WTC11 (cell line): ENCODE results near the gene SYPL2. TPM values are rescaled to one million over a fixed set of nuclear protein-coding genes. Genes with fewer than 3 reads are reported as not detected.

ENCODE experiments used
- ATAC-seq: fragments of 200-7000 bp; cut with Tn5 transposase; 2 replicates; pipeline ENCODE4 v1.10.0; 2021; ENCODE audit warnings: mild to moderate bottlenecking, moderate library complexity
- CTCF ChIA-PET: fragments of 300-600 bp; sonication (Branson Sonifier 250); formaldehyde crosslinking; loops from one replicate; lab custom pipeline; 2021; ENCODE audit warnings: antibody characterized with exemption; lab: Charles Lee
- POLR2A ChIA-PET: fragments of 350-600 bp; sonication (Branson Sonifier 250); formaldehyde crosslinking; loops from one replicate; lab custom pipeline; 2021; ENCODE audit warnings: antibody characterized with exemption; lab: Charles Lee
- DNase-seq: peaks from one replicate; pipeline ENCODE4 v3.0.0; 2021; ENCODE audit warnings: low spot score
- H3K27ac Mint-ChIP-seq: 2 replicates; pipeline ENCODE4 v1.8.0; 2021; ENCODE audit warnings: mixed read lengths
- H3K27me3 Mint-ChIP-seq: 2 replicates; pipeline ENCODE4 v1.8.0; 2021; ENCODE audit warnings: low read depth, mild to moderate bottlenecking, moderate library complexity, mixed read lengths
- H3K36me3 Mint-ChIP-seq: 2 replicates; pipeline ENCODE4 v1.8.0; 2021; ENCODE audit warnings: mixed read lengths
- H3K4me1 Mint-ChIP-seq: 2 replicates; pipeline ENCODE4 v1.8.0; 2022; ENCODE audit warnings: mixed read lengths
- H3K4me3 Mint-ChIP-seq: 2 replicates; pipeline ENCODE4 v1.8.0; 2021; ENCODE audit warnings: mild to moderate bottlenecking, moderate library complexity, mixed read lengths
- H3K9me3 Mint-ChIP-seq: 2 replicates; pipeline ENCODE4 v1.8.0; 2021; ENCODE audit warnings: mixed read lengths
- ELF4 ChIP-seq: sonication (generic); formaldehyde crosslinking; IDR thresholded peaks from 2 replicates; pipeline ENCODE4 v1.8.1; 2022; ENCODE audit warnings: low read depth, mild to moderate bottlenecking, moderate library complexity, missing genetic modification reagents
- FOXJ3 ChIP-seq: sonication (generic); formaldehyde crosslinking; IDR thresholded peaks from 2 replicates; pipeline ENCODE4 v1.9.0; 2021; ENCODE audit warnings: missing genetic modification reagents, mild to moderate bottlenecking, borderline replicate concordance
- NFYB ChIP-seq: sonication (generic); formaldehyde crosslinking; conservative IDR thresholded peaks from 2 replicates; pipeline ENCODE4 v1.8.0; 2022; ENCODE audit warnings: low read depth, missing genetic modification reagents
- OVOL2 ChIP-seq: fragments of 250-450 bp; sonication (Bioruptor Pico); IDR thresholded peaks from 2 replicates; pipeline ENCODE4 v1.9.0; 2021; ENCODE audit warnings: mild to moderate bottlenecking, borderline replicate concordance
- RELA ChIP-seq: sonication (generic); formaldehyde crosslinking; IDR thresholded peaks from 2 replicates; pipeline ENCODE4 v1.8.1; 2022; ENCODE audit warnings: missing genetic modification reagents, mild to moderate bottlenecking, borderline replicate concordance
- SMAD4 ChIP-seq: sonication (generic); formaldehyde crosslinking; IDR thresholded peaks from 2 replicates; pipeline ENCODE4 v1.8.0; 2022; ENCODE audit warnings: mild to moderate bottlenecking, missing genetic modification reagents
- TEAD1 ChIP-seq: sonication (generic); formaldehyde crosslinking; IDR thresholded peaks from 2 replicates; pipeline ENCODE4 v1.8.0; 2022; ENCODE audit warnings: mild to moderate bottlenecking, missing genetic modification reagents
- ZNF219 ChIP-seq: sonication (generic); formaldehyde crosslinking; IDR thresholded peaks from 2 replicates; pipeline ENCODE4 v1.8.0; 2023; ENCODE audit warnings: missing genetic modification reagents, mild to moderate bottlenecking, borderline replicate concordance
- ZNF263 ChIP-seq: sonication (generic); formaldehyde crosslinking; IDR thresholded peaks from 2 replicates; pipeline ENCODE4 v1.8.1; 2022; ENCODE audit warnings: low read depth, mild to moderate bottlenecking, moderate library complexity, missing genetic modification reagents
- ZNF396 ChIP-seq: fragments of 250-450 bp; sonication (Bioruptor Pico); IDR thresholded peaks from 2 replicates; pipeline ENCODE4 v1.8.0; 2021; ENCODE audit warnings: mild to moderate bottlenecking, moderate library complexity, borderline replicate concordance
- ZNF423 ChIP-seq: fragments of 250-450 bp; sonication (Bioruptor Pico); IDR thresholded peaks from 2 replicates; pipeline ENCODE4 v2.1.2; 2022; ENCODE audit warnings: mild to moderate bottlenecking, moderate library complexity
- ZNF671 ChIP-seq: fragments of 250-450 bp; sonication (Bioruptor Pico); IDR thresholded peaks from 2 replicates; pipeline ENCODE4 v1.8.0; 2021; ENCODE audit warnings: mild to moderate bottlenecking
- total RNA-seq: library from RNA; stranded (reverse); gene quantifications from 3 replicates; pipeline ENCODE4 v1.2.3, GENCODE V29; 2021
- TF ChIP-seq, protein P1 (sequence below): sonication (generic); formaldehyde crosslinking; IDR thresholded peaks from 2 replicates; pipeline ENCODE4 v1.8.1; 2022; ENCODE audit warnings: missing genetic modification reagents, borderline replicate concordance
- TF ChIP-seq, protein P2 (sequence below): fragments of 250-450 bp; sonication (Bioruptor Pico); conservative IDR thresholded peaks from 2 replicates; pipeline ENCODE4 v1.9.0; 2021; ENCODE audit warnings: mild to moderate bottlenecking
- TF ChIP-seq, protein P3 (sequence below): sonication (generic); formaldehyde crosslinking; IDR thresholded peaks from 2 replicates; pipeline ENCODE4 v1.8.1; 2023; ENCODE audit warnings: mild to moderate bottlenecking, moderate library complexity, missing genetic modification reagents
- TF ChIP-seq, protein P4 (sequence below): sonication (generic); formaldehyde crosslinking; IDR thresholded peaks from 2 replicates; pipeline ENCODE4 v1.8.0; 2022; ENCODE audit warnings: mild to moderate bottlenecking, missing genetic modification reagents
- TF ChIP-seq, protein P5 (sequence below): sonication (generic); formaldehyde crosslinking; IDR thresholded peaks from 2 replicates; pipeline ENCODE4 v1.8.1; 2022; ENCODE audit warnings: mild to moderate bottlenecking, missing genetic modification reagents, moderate library complexity, borderline replicate concordance
- TF ChIP-seq, protein P6 (sequence below): sonication (generic); formaldehyde crosslinking; IDR thresholded peaks from 2 replicates; pipeline ENCODE4 v1.8.0; 2023; ENCODE audit warnings: missing genetic modification reagents
- TF ChIP-seq, protein P7 (sequence below): sonication (generic); formaldehyde crosslinking; IDR thresholded peaks from 2 replicates; pipeline ENCODE4 v1.8.0; 2022; ENCODE audit warnings: mild to moderate bottlenecking, missing genetic modification reagents
- TF ChIP-seq, protein P8 (sequence below): sonication (generic); formaldehyde crosslinking; conservative IDR thresholded peaks from 2 replicates; pipeline ENCODE4 v1.8.1; 2022; ENCODE audit warnings: mild to moderate bottlenecking, missing genetic modification reagents

Gene SYPL2
- total RNA-seq, 1 experiment from 2014 or later = 3.7 TPM

DNA sequence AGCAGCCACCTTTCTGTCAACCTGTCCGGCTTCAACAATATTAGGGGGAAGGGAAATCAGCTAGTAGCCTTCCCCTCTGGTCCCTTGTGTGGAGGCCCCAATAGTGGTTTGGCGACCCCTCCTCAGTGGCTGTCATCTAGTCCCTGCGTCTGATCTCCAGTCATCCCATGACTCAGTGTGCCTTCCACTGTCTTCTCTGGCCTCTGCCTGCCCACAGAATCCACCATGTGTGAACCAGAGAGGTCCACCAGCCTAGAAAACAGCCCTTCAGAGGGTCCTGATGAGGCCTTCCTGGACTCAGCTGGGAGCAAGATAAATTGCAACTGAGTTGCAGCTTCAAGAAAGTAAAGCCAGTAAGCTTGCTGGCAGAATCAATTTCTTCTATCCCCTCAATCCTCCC lies 13.6 kb downstream of the SYPL2 start:
- ChIA-PET POLR2A (no interaction called here), CTCF (interaction anchor here (1.6 to 2.8 kb wide), 3 partner anchors 11 to 53 kb away, joined by 5 to 17 read pairs (median 11); no protein-coding TSS in a partner anchor)
- DNase-seq (no peak), ATAC-seq (no peak)
- H3K36me3 Mint-ChIP-seq = no peaks in the 10 kb centered on the region
- H3K4me3 Mint-ChIP-seq = no peak overlapping the region
- peaks cover 15% of the 10 kb centered on the region for H3K4me1 Mint-ChIP-seq
- no peaks in the 10 kb centered on the region for H3K9me3 Mint-ChIP-seq
- peaks cover 5% of the 10 kb centered on the region for H3K27me3 Mint-ChIP-seq
- H3K27ac Mint-ChIP-seq = no peak overlapping the region
- TF ChIP-seq, protein P1, sequence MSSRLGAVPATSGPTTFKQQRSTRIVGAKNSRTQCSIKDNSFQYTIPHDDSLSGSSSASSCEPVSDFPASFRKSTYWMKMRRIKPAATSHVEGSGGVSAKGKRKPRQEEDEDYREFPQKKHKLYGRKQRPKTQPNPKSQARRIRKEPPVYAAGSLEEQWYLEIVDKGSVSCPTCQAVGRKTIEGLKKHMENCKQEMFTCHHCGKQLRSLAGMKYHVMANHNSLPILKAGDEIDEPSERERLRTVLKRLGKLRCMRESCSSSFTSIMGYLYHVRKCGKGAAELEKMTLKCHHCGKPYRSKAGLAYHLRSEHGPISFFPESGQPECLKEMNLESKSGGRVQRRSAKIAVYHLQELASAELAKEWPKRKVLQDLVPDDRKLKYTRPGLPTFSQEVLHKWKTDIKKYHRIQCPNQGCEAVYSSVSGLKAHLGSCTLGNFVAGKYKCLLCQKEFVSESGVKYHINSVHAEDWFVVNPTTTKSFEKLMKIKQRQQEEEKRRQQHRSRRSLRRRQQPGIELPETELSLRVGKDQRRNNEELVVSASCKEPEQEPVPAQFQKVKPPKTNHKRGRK (CRISPR knock-in tag) = no peak
- TF ChIP-seq ZNF396 (no peak), ZNF671 (CRISPR knock-in tag) (no peak), ZNF423 (CRISPR knock-in tag) (no peak), OVOL2 (CRISPR knock-in tag) (no peak), ELF4 (CRISPR knock-in tag) (no peak), ZNF219 (CRISPR knock-in tag) (no peak), FOXJ3 (CRISPR knock-in tag) (no peak), SMAD4 (CRISPR knock-in tag) (no peak), ZNF263 (CRISPR knock-in tag) (no peak)
- TF ChIP-seq, protein P2, sequence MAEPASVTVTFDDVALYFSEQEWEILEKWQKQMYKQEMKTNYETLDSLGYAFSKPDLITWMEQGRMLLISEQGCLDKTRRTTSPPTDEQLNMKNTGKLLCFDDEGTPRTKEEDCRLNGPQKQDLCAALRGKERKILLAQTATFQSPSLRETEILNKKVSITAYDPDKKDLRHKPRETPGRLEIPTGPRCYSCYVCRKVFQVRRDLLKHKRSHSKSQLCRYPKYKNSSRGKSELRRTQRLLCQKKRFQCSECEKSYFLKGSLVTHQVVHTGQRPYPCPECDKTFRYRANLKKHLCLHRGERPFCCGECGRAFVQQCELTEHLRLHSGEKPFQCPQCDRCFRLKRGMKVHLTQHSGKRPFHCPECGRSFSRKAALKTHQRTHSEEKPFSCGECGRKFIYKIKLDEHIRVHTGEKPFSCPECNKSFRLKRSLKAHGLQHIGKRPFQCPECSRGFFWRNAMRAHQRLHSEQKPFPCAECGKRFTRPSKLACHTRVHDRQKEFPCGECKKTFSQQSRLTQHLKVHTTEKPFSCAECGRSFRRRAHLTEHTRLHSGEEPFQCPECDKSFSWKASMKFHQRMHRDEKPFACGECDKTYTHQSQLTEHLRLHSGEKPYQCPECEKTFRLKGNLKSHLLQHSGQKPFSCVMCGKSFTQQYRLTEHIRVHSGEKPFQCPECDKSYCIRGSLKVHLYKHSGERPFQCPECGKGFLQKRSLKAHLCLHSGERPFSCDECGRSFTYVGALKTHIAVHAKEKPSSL (CRISPR knock-in tag) = no peak
- TF ChIP-seq, protein P3, sequence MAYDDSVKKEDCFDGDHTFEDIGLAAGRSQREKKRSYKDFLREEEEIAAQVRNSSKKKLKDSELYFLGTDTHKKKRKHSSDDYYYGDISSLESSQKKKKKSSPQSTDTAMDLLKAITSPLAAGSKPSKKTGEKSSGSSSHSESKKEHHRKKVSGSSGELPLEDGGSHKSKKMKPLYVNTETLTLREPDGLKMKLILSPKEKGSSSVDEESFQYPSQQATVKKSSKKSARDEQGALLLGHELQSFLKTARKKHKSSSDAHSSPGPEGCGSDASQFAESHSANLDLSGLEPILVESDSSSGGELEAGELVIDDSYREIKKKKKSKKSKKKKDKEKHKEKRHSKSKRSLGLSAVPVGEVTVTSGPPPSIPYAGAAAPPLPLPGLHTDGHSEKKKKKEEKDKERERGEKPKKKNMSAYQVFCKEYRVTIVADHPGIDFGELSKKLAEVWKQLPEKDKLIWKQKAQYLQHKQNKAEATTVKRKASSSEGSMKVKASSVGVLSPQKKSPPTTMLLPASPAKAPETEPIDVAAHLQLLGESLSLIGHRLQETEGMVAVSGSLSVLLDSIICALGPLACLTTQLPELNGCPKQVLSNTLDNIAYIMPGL (CRISPR knock-in tag) = no peak
- TF ChIP-seq, protein P4, sequence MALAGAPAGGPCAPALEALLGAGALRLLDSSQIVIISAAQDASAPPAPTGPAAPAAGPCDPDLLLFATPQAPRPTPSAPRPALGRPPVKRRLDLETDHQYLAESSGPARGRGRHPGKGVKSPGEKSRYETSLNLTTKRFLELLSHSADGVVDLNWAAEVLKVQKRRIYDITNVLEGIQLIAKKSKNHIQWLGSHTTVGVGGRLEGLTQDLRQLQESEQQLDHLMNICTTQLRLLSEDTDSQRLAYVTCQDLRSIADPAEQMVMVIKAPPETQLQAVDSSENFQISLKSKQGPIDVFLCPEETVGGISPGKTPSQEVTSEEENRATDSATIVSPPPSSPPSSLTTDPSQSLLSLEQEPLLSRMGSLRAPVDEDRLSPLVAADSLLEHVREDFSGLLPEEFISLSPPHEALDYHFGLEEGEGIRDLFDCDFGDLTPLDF = no peak
- TF ChIP-seq, all 79 proteins: peak for 0

DNA sequence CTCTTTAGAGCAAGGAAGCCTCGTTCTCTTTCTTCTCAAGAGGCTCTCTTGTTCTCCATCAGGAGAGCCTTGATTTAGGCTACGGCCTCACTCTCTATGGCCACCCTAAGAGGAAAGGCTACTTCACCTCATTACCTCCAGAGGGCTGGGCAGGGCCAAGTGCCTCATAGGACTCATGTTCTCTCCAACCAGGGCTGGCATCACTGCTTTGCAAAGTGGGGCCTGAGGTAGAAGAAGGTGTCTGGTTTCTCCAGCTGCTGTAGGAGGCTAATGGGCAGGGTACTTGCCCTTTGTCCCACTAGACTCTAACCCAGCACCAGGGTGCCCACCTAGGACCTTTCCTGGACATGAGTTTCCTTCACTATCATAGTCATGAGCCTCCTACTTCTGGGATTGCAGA lies 15.3 kb downstream of the SYPL2 start:
- CTCF ChIA-PET = interaction anchor here (1.3 kb wide), 1 partner anchor 9 kb away, joined by 4 read pairs; no protein-coding TSS in a partner anchor
- no peak overlapping the region for H3K27ac Mint-ChIP-seq

More for the DNA sequence above, 15.3 kb downstream of the SYPL2 start:
- no peak overlapping the region for H3K4me3 Mint-ChIP-seq
- H3K4me1 Mint-ChIP-seq = peaks cover 26% of the 10 kb centered on the region
- DNase-seq (no peak), ATAC-seq (no peak)
- H3K9me3 Mint-ChIP-seq = no peaks in the 10 kb centered on the region
- H3K27me3 Mint-ChIP-seq = no peaks in the 10 kb centered on the region; the same call in none of the 2 replicates
- TF ChIP-seq NFYB = no peak
- TF ChIP-seq OVOL2 (CRISPR knock-in tag) = no peak
- TF ChIP-seq, protein P5, sequence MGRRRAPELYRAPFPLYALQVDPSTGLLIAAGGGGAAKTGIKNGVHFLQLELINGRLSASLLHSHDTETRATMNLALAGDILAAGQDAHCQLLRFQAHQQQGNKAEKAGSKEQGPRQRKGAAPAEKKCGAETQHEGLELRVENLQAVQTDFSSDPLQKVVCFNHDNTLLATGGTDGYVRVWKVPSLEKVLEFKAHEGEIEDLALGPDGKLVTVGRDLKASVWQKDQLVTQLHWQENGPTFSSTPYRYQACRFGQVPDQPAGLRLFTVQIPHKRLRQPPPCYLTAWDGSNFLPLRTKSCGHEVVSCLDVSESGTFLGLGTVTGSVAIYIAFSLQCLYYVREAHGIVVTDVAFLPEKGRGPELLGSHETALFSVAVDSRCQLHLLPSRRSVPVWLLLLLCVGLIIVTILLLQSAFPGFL (CRISPR knock-in tag) = no peak
- TF ChIP-seq, protein P1 (CRISPR knock-in tag) = no peak
- TF ChIP-seq, protein P6, sequence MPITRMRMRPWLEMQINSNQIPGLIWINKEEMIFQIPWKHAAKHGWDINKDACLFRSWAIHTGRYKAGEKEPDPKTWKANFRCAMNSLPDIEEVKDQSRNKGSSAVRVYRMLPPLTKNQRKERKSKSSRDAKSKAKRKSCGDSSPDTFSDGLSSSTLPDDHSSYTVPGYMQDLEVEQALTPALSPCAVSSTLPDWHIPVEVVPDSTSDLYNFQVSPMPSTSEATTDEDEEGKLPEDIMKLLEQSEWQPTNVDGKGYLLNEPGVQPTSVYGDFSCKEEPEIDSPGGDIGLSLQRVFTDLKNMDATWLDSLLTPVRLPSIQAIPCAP (CRISPR knock-in tag) = no peak
- TF ChIP-seq, protein P7, sequence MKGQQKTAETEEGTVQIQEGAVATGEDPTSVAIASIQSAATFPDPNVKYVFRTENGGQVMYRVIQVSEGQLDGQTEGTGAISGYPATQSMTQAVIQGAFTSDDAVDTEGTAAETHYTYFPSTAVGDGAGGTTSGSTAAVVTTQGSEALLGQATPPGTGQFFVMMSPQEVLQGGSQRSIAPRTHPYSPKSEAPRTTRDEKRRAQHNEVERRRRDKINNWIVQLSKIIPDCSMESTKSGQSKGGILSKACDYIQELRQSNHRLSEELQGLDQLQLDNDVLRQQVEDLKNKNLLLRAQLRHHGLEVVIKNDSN (CRISPR knock-in tag) = no peak
- no peak for TF ChIP-seq RELA (CRISPR knock-in tag)
- TF ChIP-seq, protein P8, sequence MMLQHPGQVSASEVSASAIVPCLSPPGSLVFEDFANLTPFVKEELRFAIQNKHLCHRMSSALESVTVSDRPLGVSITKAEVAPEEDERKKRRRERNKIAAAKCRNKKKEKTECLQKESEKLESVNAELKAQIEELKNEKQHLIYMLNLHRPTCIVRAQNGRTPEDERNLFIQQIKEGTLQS (CRISPR knock-in tag) = no peak
- TF ChIP-seq TEAD1 (CRISPR knock-in tag) = no peak
- TF ChIP-seq, all 79 proteins: peak for 0
- POLR2A ChIA-PET = no interaction called here
- H3K36me3 Mint-ChIP-seq = no peaks in the 10 kb centered on the region
